H7 (cell line): ENCODE measurements around the gene PCSK2. TPM values are rescaled to one million over a fixed set of nuclear protein-coding genes. Genes with fewer than 3 reads are reported as not detected.

Source experiments
- DNase-seq: peaks from one replicate; pipeline ENCODE4 v3.0.0; 2012
- H3K27me3 ChIP-seq: 2 replicates; pipeline ENCODE4 v1.6.0; 2011; ENCODE audit warnings: mild to moderate bottlenecking, low read length; ENCODE audit not compliant: control insufficient read depth, insufficient read depth
- H3K36me3 ChIP-seq: replicated peaks from 2 replicates; pipeline ENCODE4 v1.5.1; 2011; ENCODE audit warnings: low read length; ENCODE audit not compliant: control insufficient read depth, insufficient read depth
- H3K4me3 ChIP-seq: 2 replicates; pipeline ENCODE4 v1.5.1; 2011; ENCODE audit warnings: low read depth, mild to moderate bottlenecking, control low read depth, low read length, moderate library complexity; ENCODE audit not compliant: insufficient read depth
- total RNA-seq: library from RNA; depleted of rRNA; stranded (reverse); fragments of >200 nt; shearing (Covaris generic); gene quantifications from 2 replicates; pipeline ENCODE4 v1.2.3, GENCODE V29; 2014

PCSK2 gene
- total RNA-seq, 1 experiment from 2014 or later: 0.10 TPM

DNA sequence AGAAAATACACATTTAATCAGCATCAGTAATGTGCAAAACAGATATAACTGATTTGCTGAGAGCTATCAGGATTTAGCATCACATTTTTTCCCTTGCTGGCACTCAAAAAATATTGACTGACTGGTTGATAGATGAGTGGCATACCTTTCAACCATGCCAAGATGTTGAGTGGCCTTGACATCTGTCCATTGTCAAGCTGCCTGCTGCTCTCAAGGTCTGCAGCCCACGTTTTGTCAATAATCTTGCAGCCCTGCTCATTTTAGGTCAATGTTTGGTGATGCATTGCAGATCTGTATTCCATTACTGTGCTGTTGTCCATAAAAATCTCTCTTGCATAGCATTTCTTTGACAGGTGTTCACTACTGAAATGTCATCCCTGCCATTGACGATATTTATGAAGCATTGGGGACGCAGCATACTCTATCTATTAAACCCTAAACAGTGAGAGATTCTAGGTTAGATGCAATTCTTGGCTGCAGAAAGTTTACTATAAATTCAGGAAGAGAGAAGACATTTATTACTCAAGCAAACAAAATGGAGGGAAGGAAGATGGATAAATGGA, 192.7 kb downstream of the PCSK2 start:
- Histone ChIP-seq H3K36me3 (no peaks in the 10 kb centered on the region), H3K27me3 (no peaks in the 10 kb centered on the region), H3K4me3 (no peak overlapping the region)
- DNase-seq: no peak

DNA sequence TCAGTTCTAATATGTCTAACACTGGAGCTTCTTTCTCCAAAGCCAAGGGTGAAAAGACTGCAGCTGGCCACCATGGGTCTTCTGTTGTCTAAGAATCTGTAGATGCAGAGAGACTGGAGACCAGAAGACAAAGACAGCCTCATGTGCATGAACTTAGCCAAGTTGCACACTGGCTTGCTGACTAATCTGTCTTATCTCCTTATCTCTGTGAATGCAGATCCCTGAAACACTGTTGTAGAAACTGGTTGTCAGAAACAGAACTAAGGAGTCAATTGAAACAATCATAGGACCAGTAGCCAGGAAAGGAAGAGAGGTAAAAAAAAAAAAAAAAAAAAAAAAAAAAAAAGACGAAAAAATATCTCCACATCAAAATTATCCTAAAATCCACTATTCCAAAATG, 194.7 kb downstream of the PCSK2 start:
- Histone ChIP-seq H3K36me3 (no peaks in the 10 kb centered on the region), H3K4me3 (no peak overlapping the region), H3K27me3 (no peaks in the 10 kb centered on the region)
- no peak for DNase-seq

DNA sequence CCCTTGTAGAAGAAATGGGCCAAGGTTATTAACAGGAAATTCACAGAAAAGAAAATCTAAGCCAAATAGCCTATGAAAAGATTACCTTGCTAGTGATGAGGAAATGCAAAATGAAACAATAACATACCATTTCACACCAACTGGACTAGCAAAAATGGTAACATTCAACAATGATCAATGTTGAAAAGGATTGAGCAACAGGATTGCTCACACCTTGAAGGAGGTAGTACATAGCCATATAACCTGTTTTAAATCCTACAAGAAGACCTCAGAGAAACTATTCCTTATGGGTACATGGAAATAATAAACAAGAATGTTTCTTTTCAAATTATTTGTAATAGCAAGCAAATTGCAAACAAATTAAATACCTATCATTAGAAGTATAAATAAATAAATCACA, 196.9 kb downstream of the PCSK2 start:
- Histone ChIP-seq H3K4me3 (no peak overlapping the region), H3K27me3 (no peaks in the 10 kb centered on the region), H3K36me3 (no peaks in the 10 kb centered on the region)
- no peak for DNase-seq

DNA sequence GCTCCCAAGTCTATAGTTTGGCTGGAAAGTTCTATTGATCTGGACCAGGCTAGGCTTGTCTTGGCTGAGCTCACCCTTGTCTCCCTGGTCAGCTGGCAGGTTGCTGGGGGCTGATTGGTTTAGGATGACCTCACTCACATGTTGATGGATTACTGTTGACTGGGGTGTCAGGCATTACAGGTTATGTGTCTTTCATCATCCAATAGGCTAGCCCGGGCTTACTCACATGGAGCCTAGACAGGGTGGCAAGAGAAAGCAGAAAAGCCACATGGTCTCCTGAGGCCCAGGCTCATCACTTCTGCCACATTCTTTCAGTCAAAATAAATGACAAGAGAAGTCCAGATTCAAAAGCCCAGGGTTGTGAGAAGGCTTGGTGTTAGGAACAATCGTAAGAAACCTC, 200.8 kb downstream of the PCSK2 start:
- no peak overlapping the region for H3K4me3 ChIP-seq
- H3K27me3 ChIP-seq: no peaks in the 10 kb centered on the region
- no peaks in the 10 kb centered on the region for H3K36me3 ChIP-seq
- DNase-seq: no peak

DNA sequence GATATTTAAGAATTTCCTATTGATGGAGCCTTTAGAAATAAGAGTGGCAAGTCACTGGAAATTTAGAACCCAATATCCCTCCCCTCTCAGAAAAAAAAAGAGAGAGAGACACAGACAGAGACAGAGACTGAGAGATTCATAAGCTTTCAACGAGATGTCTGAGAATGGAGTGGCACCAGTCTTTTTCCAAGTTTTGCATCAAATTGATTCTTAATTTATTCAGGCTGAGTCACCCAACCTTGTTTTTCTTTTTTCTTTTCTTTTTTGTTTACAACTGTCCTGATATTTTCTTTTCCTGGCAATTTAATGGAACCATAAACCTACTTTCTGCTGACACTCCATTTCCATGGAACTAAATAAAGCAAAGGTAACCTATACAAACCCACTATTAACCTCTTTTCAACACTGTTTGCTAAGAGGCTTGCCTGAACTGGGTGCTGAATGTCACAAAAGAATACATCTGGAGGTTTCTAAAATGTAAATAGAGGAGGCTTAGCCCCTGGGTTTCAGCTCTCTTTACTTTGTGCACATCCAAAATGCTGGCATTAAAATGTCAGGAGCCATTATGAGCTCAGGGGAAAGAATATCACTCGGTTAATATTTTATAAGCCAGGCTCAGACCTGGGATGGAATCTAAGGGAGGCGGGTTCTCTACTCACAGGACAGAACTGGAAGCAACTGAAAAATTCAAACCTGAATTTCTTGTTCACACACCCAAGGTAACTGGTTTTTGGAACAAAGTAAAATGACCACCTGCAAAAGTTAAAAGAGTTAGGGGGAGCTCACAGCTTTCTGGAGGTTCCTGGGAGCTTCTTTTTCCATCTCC, 203.5 kb downstream of the PCSK2 start:
- H3K27me3 ChIP-seq: no peaks in the 10 kb centered on the region
- no peak for DNase-seq
- no peaks in the 10 kb centered on the region for H3K36me3 ChIP-seq
- no peak overlapping the region for H3K4me3 ChIP-seq

DNA sequence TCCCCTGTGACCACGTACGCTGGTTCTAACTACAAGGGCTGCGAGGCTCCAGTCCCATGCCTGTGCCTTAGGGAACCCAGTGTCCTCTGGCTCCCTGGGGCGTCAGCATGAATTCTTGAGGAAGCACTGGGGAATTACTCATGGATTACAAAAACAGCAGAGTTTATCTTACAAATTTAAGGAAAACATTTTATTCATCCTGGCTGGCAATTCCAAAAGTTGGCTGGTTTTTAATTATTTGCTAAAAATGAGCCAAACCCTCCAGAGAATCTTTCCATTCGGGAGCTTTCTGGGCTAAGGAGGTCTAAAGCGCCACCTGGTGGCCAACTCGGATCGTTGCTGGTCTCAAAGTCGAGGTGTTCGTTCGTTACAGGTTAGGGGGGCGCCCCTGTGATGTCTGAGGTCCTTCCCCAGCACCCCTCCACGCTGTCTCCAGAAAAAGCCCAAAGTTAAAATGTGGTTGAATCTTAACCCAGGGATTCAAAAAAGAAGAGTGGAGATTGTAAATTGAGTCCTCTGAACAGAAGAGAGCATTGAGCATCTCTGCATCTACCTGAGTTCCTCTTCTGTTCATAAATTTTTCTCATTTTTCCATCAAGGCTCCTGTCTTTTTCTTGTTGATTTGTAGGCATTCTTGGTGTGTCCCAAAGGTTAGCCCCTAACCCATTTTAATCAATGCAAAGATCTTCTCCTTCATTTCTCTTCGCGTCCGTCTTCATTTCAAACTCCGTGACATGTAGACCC, 205.0 kb downstream of the PCSK2 start:
- peak; percentile 79 for DNase-seq
- no peak overlapping the region for H3K4me3 ChIP-seq
- H3K27me3 ChIP-seq: no peaks in the 10 kb centered on the region

DNA sequence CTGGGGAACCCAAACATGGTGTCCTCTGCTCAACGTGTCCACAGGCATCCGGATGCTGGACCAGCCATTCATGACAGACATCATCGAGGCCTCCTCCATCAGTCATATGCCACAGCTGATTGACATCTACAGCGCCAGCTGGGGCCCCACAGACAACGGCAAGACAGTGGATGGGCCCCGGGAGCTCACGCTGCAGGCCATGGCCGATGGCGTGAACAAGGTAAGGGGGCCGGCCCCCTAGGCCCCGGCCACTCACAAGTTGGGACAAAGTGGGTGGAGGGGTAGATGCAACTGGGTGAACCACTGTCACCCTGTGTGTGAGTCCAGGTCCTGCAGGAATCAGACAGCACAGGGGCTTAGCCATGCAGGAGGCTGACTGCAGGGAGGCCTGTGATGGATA, 209.8 kb downstream of the PCSK2 start:
- Histone ChIP-seq H3K4me3 (no peak overlapping the region), H3K27me3 (no peaks in the 10 kb centered on the region), H3K36me3 (no peaks in the 10 kb centered on the region)
- no peak for DNase-seq

More for the DNA sequence above, 205.0 kb downstream of the PCSK2 start:
- no peaks in the 10 kb centered on the region for H3K36me3 ChIP-seq

DNA sequence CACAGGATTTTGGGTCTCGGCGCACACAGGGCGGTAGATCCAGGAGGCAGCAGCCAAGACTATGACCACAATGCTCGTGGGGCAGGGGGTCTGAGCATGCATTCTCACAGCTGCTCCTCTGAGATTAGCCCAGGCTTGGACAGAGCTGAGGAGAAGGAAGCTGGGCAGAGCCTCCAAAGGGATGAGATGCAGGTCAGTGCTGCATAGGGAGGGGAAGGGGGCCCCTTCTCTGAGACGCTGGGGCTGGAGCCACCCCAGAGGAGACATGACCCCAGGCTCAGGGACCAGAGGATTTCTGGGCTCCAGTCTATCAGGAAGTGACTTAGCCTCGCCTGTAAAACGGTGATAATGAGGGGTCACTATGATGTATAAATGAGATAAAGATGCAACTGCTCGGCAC, 210.4 kb downstream of the PCSK2 start:
- no peaks in the 10 kb centered on the region for H3K36me3 ChIP-seq

DNA sequence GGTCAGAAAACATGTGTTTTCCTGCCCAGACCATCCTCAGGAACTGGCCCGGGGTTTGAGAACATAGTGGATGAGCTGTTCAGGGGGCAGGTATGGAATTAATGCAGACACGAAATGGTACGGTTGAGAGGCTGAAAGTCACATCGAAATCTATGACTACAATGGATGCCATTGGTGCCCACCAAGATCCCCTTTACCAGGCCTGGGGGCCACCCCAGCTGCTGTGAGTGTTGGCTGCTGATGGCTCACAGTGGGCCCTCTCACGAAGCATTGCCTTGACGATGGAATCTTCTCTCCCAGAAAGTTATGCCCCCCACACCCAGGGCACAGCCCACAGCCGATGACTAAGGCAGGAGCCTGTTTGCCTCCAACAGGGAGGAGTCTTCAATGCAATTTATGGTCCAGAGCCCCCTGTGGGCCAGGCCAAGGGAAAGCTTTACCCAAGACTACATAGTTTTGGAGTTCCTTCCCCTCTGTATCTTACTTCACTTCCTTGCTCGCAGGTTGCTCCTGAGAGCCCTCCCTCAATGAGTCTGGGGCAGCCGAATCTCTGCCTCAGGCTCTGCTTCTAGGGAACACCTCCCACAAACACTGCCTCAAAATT, 211.7 kb downstream of the PCSK2 start:
- peak; percentile 55 for DNase-seq
- Histone ChIP-seq H3K4me3 (no peak overlapping the region), H3K27me3 (no peaks in the 10 kb centered on the region), H3K36me3 (no peaks in the 10 kb centered on the region)

More for the DNA sequence above, 210.4 kb downstream of the PCSK2 start:
- H3K27me3 ChIP-seq: no peaks in the 10 kb centered on the region
- DNase-seq: no peak
- no peak overlapping the region for H3K4me3 ChIP-seq

DNA sequence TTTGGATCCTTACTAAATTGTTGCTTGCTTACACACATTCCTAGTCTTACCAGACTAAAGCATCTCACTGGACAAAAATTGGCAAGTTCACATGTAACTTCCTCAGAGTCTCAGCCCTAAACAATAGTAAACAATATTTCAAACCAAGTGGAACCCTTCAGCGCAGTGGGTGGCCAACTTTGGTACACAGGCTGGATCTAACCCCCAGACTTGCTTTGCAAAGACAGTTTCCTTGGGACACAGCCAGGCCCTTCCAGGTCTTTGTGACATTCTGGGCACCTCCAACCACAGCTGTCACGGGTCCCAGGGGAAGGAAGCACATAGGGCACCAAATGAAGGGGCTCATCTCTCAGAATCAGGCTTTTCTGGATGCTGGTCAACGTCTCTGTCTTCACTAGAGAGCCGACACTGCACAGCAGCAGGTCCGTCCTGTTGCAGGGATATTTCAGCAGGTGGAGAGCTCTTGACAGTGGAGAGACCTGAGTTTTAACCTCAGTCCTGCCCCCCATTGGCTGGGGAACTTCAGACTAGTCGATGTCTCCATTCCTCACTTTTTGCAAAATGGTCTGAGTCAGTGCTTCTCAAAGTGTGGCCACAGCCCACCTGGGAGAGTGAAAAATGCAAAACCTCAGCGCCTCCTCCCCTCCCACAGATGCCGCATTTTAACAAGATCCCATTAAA, 212.9 kb downstream of the PCSK2 start:
- Histone ChIP-seq H3K27me3 (no peaks in the 10 kb centered on the region), H3K36me3 (no peaks in the 10 kb centered on the region), H3K4me3 (no peak overlapping the region)
- no peak for DNase-seq

DNA sequence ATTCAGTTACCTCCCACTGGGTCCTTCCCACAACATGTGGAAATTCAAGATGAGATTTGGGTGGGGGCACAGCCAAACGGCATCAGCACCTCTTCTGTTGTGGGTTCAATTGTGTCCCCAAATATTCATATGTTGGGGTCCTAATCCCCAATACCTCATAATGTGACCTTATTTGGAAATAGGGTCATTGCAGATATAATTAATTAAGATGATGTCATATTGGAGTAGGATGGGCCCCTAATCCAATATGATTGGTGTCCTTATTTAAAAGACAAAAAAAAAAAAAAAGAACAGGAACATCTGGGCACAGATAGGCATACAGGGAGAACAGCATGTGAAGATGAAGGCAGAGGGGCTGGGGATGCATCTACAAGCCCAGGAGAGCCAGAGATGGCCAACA, 214.9 kb downstream of the PCSK2 start:
- DNase-seq: no peak
- no peak overlapping the region for H3K4me3 ChIP-seq
- H3K36me3 ChIP-seq: no peaks in the 10 kb centered on the region
- no peaks in the 10 kb centered on the region for H3K27me3 ChIP-seq

DNA sequence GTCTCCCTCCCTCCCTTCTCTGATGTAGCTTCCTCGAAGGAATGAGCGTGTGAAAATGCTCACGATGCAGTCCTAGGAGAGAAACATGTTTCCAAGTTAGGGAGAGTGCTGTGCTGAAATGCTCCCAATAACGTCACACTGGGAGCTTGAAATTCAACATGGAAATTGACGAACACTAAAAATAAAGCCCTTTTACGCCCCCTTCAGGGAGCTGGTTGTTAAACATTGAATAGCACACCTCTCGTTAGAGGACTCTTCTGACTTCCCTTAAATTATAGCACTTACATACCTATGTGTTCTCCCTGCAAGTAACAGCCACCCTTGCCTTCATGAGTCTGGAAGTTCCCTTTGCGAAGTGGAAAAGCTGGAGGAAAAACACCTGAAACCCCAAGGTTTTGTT, 215.7 kb downstream of the PCSK2 start:
- Histone ChIP-seq H3K27me3 (no peaks in the 10 kb centered on the region), H3K4me3 (no peak overlapping the region), H3K36me3 (no peaks in the 10 kb centered on the region)
- peak; percentile 59 for DNase-seq

DNA sequence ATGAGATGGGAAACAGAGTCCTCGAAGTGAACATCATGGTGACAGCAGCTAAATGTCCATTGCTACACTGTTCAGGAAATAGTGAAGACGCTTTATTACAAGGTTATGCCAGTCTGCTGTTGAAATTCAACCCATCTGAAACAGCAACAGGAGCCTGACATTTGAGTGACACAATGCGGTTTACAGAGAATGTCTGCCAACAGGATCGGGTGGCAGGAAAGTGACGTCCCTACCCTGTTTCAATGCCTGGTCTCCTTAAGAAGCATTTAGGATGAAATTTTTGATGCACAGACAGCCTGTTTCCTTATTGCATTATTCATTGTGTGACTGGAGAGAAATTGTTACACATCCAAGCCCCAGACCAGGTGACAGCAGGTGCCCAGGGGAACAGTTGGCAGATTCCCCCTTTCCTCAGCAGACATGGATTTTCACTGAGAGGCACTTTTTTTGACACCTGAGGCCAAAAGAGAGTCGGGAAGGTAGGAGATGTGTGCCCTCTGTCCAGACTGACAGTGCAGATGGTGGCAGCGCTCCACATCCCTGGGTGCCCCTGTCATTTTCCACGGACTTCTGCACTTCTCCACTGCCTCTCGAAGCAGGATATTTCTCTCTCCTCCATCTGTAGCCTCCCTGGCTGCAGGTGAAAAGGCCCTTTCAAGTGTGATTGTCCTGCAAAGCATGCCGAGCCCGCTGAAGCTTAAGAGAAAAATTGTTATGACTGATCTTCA, 216.5 kb downstream of the PCSK2 start:
- no peaks in the 10 kb centered on the region for H3K36me3 ChIP-seq
- no peak for DNase-seq
- H3K27me3 ChIP-seq: no peaks in the 10 kb centered on the region
- H3K4me3 ChIP-seq: no peak overlapping the region

DNA sequence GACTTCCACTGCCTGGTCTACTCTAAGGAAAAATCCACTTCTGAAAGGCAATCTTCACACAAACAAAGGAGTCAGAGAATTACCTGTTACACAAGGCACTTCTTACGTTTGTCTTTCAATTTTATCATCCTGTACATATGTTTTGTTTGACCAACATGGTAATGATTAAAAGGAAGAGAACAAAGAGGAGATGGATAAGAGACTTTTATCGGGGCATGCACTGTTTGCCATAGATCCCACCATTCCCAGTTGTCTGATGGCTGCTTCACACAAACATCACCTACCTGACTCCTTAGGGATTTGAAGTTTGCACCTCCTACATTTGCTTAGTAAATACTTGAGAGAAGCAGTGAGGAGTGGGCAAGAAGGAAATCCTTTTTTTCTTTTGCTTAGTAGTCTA, 217.3 kb downstream of the PCSK2 start:
- DNase-seq: no peak
- no peaks in the 10 kb centered on the region for H3K27me3 ChIP-seq
- no peak overlapping the region for H3K4me3 ChIP-seq
- H3K36me3 ChIP-seq: no peaks in the 10 kb centered on the region
